LNCaP clone FGC (cell line): ENCODE data around the gene GPHN.

ENCODE experiments used
- DNase-seq: peaks from one replicate; pipeline ENCODE4 v3.0.0-alpha.2; 2011; ENCODE audit warnings: low read depth
- H3K4me3 ChIP-seq: 2 replicates; pipeline ENCODE4 v1.5.1; 2011; ENCODE audit warnings: mild to moderate bottlenecking, low read depth, low read length, control low read depth
- TF ChIP-seq, protein P1 (sequence below): IDR thresholded peaks from 2 replicates; pipeline ENCODE4 v1.5.1; 2012; ENCODE audit warnings: mild to moderate bottlenecking; ENCODE audit not compliant: control insufficient read depth, insufficient read depth; ENCODE audit errors: extremely low read depth

GPHN gene

DNA sequence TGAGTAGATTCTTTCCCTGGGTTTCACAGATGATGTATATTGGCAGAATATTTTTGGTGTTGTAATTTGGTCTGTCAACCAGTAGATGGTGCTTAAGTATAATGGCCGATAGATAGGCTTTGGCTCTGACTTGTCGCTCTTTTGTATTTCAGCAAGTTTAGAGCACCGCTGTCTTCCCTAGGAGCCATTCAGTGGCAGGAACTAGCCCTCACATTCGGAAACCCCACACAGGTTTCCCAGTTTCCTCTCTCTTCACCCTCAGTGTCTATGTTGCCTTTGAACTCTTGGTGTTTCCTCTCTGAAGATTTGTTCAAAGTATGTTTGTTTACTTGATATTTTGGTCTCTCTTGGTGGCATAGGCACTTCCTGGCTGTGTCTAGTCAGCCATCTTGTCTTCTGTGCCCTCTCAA, 102.2 kb downstream of the GPHN start:
- no peak for DNase-seq
- H3K4me3 ChIP-seq, result no peak overlapping the region
- TF ChIP-seq, protein P1, sequence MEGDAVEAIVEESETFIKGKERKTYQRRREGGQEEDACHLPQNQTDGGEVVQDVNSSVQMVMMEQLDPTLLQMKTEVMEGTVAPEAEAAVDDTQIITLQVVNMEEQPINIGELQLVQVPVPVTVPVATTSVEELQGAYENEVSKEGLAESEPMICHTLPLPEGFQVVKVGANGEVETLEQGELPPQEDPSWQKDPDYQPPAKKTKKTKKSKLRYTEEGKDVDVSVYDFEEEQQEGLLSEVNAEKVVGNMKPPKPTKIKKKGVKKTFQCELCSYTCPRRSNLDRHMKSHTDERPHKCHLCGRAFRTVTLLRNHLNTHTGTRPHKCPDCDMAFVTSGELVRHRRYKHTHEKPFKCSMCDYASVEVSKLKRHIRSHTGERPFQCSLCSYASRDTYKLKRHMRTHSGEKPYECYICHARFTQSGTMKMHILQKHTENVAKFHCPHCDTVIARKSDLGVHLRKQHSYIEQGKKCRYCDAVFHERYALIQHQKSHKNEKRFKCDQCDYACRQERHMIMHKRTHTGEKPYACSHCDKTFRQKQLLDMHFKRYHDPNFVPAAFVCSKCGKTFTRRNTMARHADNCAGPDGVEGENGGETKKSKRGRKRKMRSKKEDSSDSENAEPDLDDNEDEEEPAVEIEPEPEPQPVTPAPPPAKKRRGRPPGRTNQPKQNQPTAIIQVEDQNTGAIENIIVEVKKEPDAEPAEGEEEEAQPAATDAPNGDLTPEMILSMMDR, result peak; percentile 37

- TF ChIP-seq, protein P1, result no peak
- no peak overlapping the region for H3K4me3 ChIP-seq
- DNase-seq, result no peak
Measured at GRCh38 chr14:66613344-66613743, 105.4 kb downstream of the GPHN start.

GRCh38 chr14:66619952-66620351, 112.0 kb downstream of the GPHN start:
- no peak for DNase-seq
- no peak overlapping the region for H3K4me3 ChIP-seq
- TF ChIP-seq, protein P1, result no peak

DNA sequence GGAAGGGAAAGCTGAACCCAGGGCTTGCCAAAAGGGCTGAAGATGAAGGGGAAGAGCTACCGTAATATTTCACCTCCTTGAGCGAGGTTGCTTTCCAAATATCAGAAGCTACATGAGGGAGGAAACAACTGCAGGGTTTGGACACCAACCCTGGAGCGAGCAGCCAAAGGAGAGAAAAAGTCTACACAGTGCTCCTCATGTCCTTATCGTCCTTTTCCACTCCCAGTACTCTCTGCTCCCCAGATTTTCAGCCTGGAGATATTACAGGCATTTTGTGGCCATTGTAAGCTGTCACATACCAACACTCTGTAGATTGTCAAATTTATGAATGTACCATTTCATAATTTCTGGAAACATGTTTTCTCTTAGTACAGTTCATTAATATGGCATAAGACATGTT, 115.9 kb downstream of the GPHN start:
- TF ChIP-seq, protein P1, result no peak
- no peak for DNase-seq
- no peak overlapping the region for H3K4me3 ChIP-seq

DNA sequence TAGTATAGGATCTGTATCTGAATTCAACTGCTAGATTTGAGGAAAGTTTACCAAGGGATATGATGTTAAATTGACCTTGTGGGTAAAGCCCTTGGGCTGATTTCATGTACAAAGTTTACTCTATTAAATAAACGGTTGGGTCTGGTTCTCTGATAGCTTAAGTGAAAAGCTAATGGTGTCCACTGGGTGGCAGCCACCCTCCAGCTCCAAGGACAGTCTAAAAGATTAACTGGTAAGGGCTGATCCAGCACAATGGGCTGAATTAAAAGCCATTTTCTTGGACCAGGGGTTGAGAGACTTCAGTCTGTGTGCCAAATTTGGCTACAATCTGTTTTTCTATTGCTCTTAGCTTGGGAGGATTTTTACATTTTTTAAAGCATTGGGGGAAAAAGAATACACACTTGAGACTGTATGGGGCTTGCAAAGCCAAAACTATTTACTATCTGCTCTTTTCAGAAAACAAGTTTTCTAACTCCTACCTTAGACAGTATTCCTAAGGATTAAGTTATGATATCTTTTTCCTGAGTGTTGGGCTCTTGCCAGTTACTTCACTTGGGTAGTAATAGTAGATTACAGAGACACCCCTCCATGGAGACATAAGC, 116.5 kb downstream of the GPHN start:
- peak; percentile 26 for DNase-seq
- no peak overlapping the region for H3K4me3 ChIP-seq
- TF ChIP-seq, protein P1, result peak; percentile 80

- no peak for DNase-seq
- no peak overlapping the region for H3K4me3 ChIP-seq
Measured at GRCh38 chr14:66628636-66629035, 120.7 kb downstream of the GPHN start.

More at GRCh38 chr14:66628636-66629035, 120.7 kb downstream of the GPHN start:
- TF ChIP-seq, protein P1, result no peak
